Measurements from ENCODE around the gene TPI1. TPM values are rescaled to one million over a fixed set of nuclear protein-coding genes. Genes with fewer than 3 reads are reported as not detected.
A peak's percentile ranks its signal among the peaks of the same experiment; 100 is the strongest.
"Not testable (repeated sequence)": the region's sequence is repeated elsewhere in the genome, so short reads cannot be mapped to it uniquely, and the experiment has no call there.

TPI1 gene
- polyA plus RNA-seq, 3 donors = 446 to 839 (median 764) TPM

DNA sequence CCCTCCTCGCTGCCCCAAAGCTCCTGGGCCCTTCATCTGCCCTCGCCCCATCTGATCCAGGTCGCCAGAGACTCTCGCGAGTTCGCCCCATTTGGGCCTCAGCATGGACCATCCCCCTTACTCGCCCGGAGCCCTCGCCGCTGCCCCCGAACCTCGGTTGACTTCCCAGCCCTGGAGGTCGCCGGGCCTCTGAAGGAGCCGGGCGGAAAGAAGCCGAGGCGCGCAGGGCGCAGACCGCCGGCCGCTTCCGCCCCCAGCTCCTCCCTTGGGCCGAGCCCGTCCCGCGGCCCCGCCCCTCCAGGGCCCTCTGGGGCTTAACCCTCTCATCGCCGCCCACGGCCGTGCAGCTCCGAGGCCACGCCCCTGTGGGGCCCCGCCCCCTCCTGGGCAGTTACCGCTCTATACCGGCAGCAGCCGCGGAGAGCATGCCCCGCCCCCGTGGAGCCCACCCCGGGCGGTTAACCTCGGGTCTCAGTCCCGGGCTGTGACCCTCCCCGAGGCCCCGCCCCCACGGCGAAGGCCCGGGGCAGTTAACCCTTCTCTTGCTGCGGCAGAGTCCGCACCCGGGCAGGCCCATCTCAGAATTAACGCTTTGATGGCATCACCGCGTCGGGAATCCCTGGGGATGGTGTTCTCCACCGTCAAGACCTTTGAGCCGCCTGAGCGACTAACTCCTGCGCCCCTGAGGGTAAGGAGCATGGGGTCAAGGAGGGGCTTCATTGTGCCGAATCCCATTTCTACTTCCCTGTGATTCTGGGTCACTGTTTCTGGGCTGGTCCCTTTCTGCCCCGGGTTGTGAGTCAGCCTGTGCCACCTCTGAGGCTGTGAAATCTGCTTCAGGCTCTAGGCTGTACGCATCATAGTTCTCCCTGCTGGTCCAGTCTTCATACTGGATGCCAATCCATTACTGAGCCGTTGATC, 6.0 kb downstream of the TPI1 start, which contains the start of gene SPSB2:
Gene SPSB2 (minus strand): TSS at position 210 of the 921 bp plus-strand sequence. CDS start 402 bp downstream, outside the sequence.
- peaks cover 47% of the 10 kb centered on the region for H4K20me1 ChIP-seq (ENCODE audit: insufficient read depth, low read length)
- Mint-ChIP-seq H3K9me3 (no peaks in the 10 kb centered on the region), H3K27me3 (ENCODE audit: low read depth in 3 of 3) (peaks cover 0 to 3% (median 0%) of the 10 kb centered on the region in 3 donors), H3K4me3 (peak within 1 kb of the TSS; percentile 87 to 92), H3K4me1 (peaks cover 57% of the 10 kb centered on the region), H3K27ac (peak within 1 kb of the TSS; percentile 84 to 95 (median 94)), H3K36me3 (peaks cover 34 to 48% of the 10 kb centered on the region in 2 donors)
- peak within 1 kb of the TSS; percentile 90 for H2AFZ ChIP-seq (ENCODE audit: insufficient read depth, low read depth, low read length, poor library complexity, severe bottlenecking)
- H3K27ac ChIP-seq (ENCODE audit: low read depth in 1 of 2, low read length in 2 of 2) = peak within 1 kb of the TSS; percentile 81 to 95
- H3K4me2 ChIP-seq (replicated peaks; ENCODE audit: extremely low read depth, low read length, poor library complexity, severe bottlenecking) = peak within 1 kb of the TSS; percentile 96
- H3K36me3 ChIP-seq (replicated peaks in 1 of 2; ENCODE audit: control insufficient read depth in 1 of 2, insufficient read depth in 2 of 2, low read length in 2 of 2) = peaks cover 20 to 28% of the 10 kb centered on the region in 2 donors
- TF ChIP-seq, protein P1, sequence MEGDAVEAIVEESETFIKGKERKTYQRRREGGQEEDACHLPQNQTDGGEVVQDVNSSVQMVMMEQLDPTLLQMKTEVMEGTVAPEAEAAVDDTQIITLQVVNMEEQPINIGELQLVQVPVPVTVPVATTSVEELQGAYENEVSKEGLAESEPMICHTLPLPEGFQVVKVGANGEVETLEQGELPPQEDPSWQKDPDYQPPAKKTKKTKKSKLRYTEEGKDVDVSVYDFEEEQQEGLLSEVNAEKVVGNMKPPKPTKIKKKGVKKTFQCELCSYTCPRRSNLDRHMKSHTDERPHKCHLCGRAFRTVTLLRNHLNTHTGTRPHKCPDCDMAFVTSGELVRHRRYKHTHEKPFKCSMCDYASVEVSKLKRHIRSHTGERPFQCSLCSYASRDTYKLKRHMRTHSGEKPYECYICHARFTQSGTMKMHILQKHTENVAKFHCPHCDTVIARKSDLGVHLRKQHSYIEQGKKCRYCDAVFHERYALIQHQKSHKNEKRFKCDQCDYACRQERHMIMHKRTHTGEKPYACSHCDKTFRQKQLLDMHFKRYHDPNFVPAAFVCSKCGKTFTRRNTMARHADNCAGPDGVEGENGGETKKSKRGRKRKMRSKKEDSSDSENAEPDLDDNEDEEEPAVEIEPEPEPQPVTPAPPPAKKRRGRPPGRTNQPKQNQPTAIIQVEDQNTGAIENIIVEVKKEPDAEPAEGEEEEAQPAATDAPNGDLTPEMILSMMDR (IDR thresholded peaks at IDR 0.05) = no peak
- H3K4me1 ChIP-seq (ENCODE audit: control insufficient read depth in 1 of 2, insufficient read depth in 2 of 2, low read length in 2 of 2) = peaks cover 36 to 58% of the 10 kb centered on the region in 2 donors
- peak within 1 kb of the TSS; percentile 81 for H3K9ac ChIP-seq (ENCODE audit: insufficient read depth, low read length, poor library complexity, severe bottlenecking)
- DNase-seq = peak; percentile 92 to 95 (median 93)
- no peaks in the 10 kb centered on the region for H3K9me3 ChIP-seq (replicated peaks in 1 of 2; ENCODE audit: control insufficient read depth in 1 of 2, insufficient read depth in 1 of 2, low read length in 2 of 2)
- WGBS (ENCODE audit: insufficient coverage) = under 1% methylated on average over 61 of the region's 66 CpGs
- intact Hi-C loops (cut with micrococcal nuclease) = loop anchor here (1.0 to 5.0 kb wide), 6 partner anchors 17 to 89 kb away; partner anchors contain the start of genes C12orf57 (in 1 of the 2), LRRC23 (in 1 of the 2) and RNU7-1 (in 1 of the 2)
- H3K27me3 ChIP-seq (ENCODE audit: control insufficient read depth in 2 of 2, insufficient read depth in 2 of 2, low read length in 2 of 2) = no peaks in the 10 kb centered on the region
- H3K79me2 ChIP-seq (ENCODE audit: insufficient read depth, low read length) = peaks cover 52% of the 10 kb centered on the region
- H3K4me3 ChIP-seq (replicated peaks in 1 of 3; ENCODE audit: low read depth in 2 of 3, low read length in 3 of 3) = peak within 1 kb of the TSS; percentile 62 to 92 (median 87)

DNA sequence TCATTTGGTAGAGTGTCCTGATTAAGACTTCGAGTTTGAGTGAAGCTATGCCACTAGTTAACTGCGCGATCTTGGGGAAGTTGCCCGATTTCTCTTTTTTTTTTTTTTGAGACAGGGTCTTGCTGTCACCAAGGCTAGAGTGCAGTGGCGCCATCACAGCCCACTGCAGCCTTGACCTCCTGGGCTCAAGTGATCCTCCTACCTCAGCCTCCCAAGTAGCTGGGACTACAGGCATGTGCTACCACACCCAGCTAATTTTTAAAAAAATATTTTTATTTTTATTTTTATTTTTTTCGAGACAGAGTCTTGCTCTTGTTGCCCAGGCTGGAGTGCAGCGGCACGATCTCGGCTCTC, 6.7 kb downstream of the TPI1 start:
- H3K4me2 ChIP-seq (replicated peaks; ENCODE audit: extremely low read depth, low read length, poor library complexity, severe bottlenecking) = peak overlapping the region; percentile 96
- Mint-ChIP-seq H3K4me1 (peaks cover 50% of the 10 kb centered on the region), H3K27ac (peak overlapping the region; percentile 84 to 95 (median 94)), H3K36me3 (peaks cover 35 to 43% of the 10 kb centered on the region in 2 donors), H3K4me3 (peak overlapping the region; percentile 87 to 90)
- H3K79me2 ChIP-seq (ENCODE audit: insufficient read depth, low read length) = peaks cover 45% of the 10 kb centered on the region
- 36% methylated on average over 7 of the region's 9 CpGs for WGBS (ENCODE audit: insufficient coverage)
- H3K9ac ChIP-seq (ENCODE audit: insufficient read depth, low read length, poor library complexity, severe bottlenecking) = peak overlapping the region; percentile 81
- H3K27me3 Mint-ChIP-seq (ENCODE audit: low read depth in 3 of 3); H3K9me3 Mint-ChIP-seq; H3K9me3 ChIP-seq (replicated peaks in 1 of 2; ENCODE audit: control insufficient read depth in 1 of 2, insufficient read depth in 1 of 2, low read length in 2 of 2); H3K27me3 ChIP-seq (ENCODE audit: control insufficient read depth in 2 of 2, insufficient read depth in 2 of 2, low read length in 2 of 2); DNase-seq: not testable (repeated sequence)
- H3K4me1 ChIP-seq (ENCODE audit: control insufficient read depth in 1 of 2, insufficient read depth in 2 of 2, low read length in 2 of 2) = peaks cover 30 to 52% of the 10 kb centered on the region in 2 donors
- H4K20me1 ChIP-seq (ENCODE audit: insufficient read depth, low read length) = peaks cover 41% of the 10 kb centered on the region
- intact Hi-C loops (cut with micrococcal nuclease) = loop anchor here (5.0 kb wide), 3 partner anchors 33 to 88 kb away; partner anchors contain the start of genes C12orf57 (in 1 of the 2) and RNU7-1 (in 1 of the 2)
- H3K27ac ChIP-seq (ENCODE audit: low read depth in 1 of 2, low read length in 2 of 2) = peak overlapping the region; percentile 81 to 95
- peak overlapping the region; percentile 62 to 92 (median 87) for H3K4me3 ChIP-seq (replicated peaks in 1 of 3; ENCODE audit: low read depth in 2 of 3, low read length in 3 of 3)
- H2AFZ ChIP-seq (ENCODE audit: insufficient read depth, low read depth, low read length, poor library complexity, severe bottlenecking) = peak overlapping the region; percentile 90
- peaks cover 20 to 28% of the 10 kb centered on the region in 2 donors for H3K36me3 ChIP-seq (replicated peaks in 1 of 2; ENCODE audit: control insufficient read depth in 1 of 2, insufficient read depth in 2 of 2, low read length in 2 of 2)

- H3K9me3 ChIP-seq (replicated peaks in 1 of 2; ENCODE audit: control insufficient read depth in 1 of 2, insufficient read depth in 1 of 2, low read length in 2 of 2); H3K27me3 ChIP-seq (ENCODE audit: control insufficient read depth in 2 of 2, insufficient read depth in 2 of 2, low read length in 2 of 2); H3K4me3 ChIP-seq (replicated peaks in 1 of 3; ENCODE audit: low read depth in 2 of 3, low read length in 3 of 3); DNase-seq; H3K4me1 ChIP-seq (ENCODE audit: control insufficient read depth in 1 of 2, insufficient read depth in 2 of 2, low read length in 2 of 2); H3K9me3 Mint-ChIP-seq; intact Hi-C loops (cut with micrococcal nuclease); H3K9ac ChIP-seq (ENCODE audit: insufficient read depth, low read length, poor library complexity, severe bottlenecking); H3K79me2 ChIP-seq (ENCODE audit: insufficient read depth, low read length); H3K4me2 ChIP-seq (replicated peaks; ENCODE audit: extremely low read depth, low read length, poor library complexity, severe bottlenecking); H3K27me3 Mint-ChIP-seq (ENCODE audit: low read depth in 3 of 3); H2AFZ ChIP-seq (ENCODE audit: insufficient read depth, low read depth, low read length, poor library complexity, severe bottlenecking); H4K20me1 ChIP-seq (ENCODE audit: insufficient read depth, low read length); H3K4me3 Mint-ChIP-seq: not testable (repeated sequence)
- peaks cover 12% of the 10 kb centered on the region for H3K4me1 Mint-ChIP-seq
- peak overlapping the region in 1 of 2 donors; percentile 28 for H3K27ac ChIP-seq (ENCODE audit: low read depth in 1 of 2, low read length in 2 of 2)
- peak overlapping the region in 4 of 7 donors; percentile 55 to 82 (median 70) for H3K27ac Mint-ChIP-seq
- peaks cover 37 to 45% of the 10 kb centered on the region in 2 donors for H3K36me3 Mint-ChIP-seq
- WGBS (ENCODE audit: insufficient coverage) = 32% methylated on average over 8 of the region's 11 CpGs
- H3K36me3 ChIP-seq (replicated peaks in 1 of 2; ENCODE audit: control insufficient read depth in 1 of 2, insufficient read depth in 2 of 2, low read length in 2 of 2) = peaks cover 17 to 33% of the 10 kb centered on the region in 2 donors
Observed at GRCh38 chr12:6879824-6880223, 12.5 kb downstream of the TPI1 start.

All from CD14-positive monocyte (primary cell).